Cardiac muscle cell (in vitro differentiated cells and primary cell): ENCODE results near the gene RNF148. TPM values are rescaled to one million over a fixed set of nuclear protein-coding genes. Genes with fewer than 3 reads are reported as not detected.

ENCODE experiments used
- DNase-seq, 2 donors: peaks; one replicate each; pipeline versions ENCODE4 v3.0.0 to v3.0.0-alpha.2; 2010 to 2017; ENCODE audit warnings: low read depth in 1 of 2, low spot score in 1 of 2
- H3K27ac ChIP-seq: fragments of 200-600 bp; sonication (generic); 2 replicates; pipeline ENCODE4 v1.5.1; 2016
- H3K27me3 ChIP-seq: fragments of 200-600 bp; sonication (generic); 2 replicates; pipeline ENCODE4 v1.6.0; 2016; ENCODE audit warnings: control low read depth
- H3K36me3 ChIP-seq: fragments of 200-600 bp; sonication (generic); 2 replicates; pipeline ENCODE4 v1.5.1; 2016; ENCODE audit warnings: control low read depth
- H3K4me1 ChIP-seq: fragments of 200-600 bp; sonication (generic); 2 replicates; pipeline ENCODE4 v1.8.1; 2017; ENCODE audit warnings: low read depth, mild to moderate bottlenecking, mixed run types
- H3K4me3 ChIP-seq: fragments of 200-600 bp; sonication (generic); 2 replicates; pipeline ENCODE4 v1.5.1; 2016; ENCODE audit warnings: mild to moderate bottlenecking
- H3K9me3 ChIP-seq: fragments of 200-600 bp; sonication (generic); 2 replicates; pipeline ENCODE4 v1.5.1; 2017; ENCODE audit warnings: low read depth, mild to moderate bottlenecking, control low read depth
- polyA plus RNA-seq: library from polyadenylated mRNA; unstranded; fragments of >200 nt; fragmentation: Nextera tagmentation; extraction: Ambion mirVana; gene quantifications from 2 replicates; pipeline ENCODE4 v1.2.1, GENCODE V29; 2016
- total RNA-seq: library from RNA; depleted of rRNA; stranded (reverse); fragments of >200 nt; gene quantifications from 2 replicates; pipeline ENCODE4 v1.2.3, GENCODE V29; 2016
- TF ChIP-seq, protein P1 (sequence below): IDR thresholded peaks from 2 replicates; pipeline ENCODE4 v1.5.1; 2012; ENCODE audit warnings: low read depth, mild to moderate bottlenecking, low read length

Gene RNF148
- total and polyA plus RNA-seq, 2 experiments from 2014 or later = 1.0 TPM; not detected in 1

DNA sequence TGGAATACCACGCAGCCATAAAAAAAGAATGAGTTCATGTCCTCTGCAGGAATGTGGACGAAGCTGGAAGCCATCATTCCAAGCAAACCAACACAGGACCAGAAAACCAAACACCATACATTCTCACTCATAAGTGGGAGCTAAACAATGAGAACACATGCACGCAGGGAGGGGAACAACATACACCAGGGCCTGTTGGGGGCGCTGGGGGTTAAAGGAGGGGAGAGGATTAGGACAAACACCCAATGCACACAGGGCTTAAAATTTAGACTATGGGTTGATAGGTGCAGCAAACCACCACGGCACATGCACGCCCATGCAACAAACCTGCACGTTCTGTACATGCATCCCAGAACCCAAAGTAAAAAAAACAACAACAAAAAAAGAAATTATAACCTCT, 27.1 kb downstream of the RNF148 start:
- no peaks in the 10 kb centered on the region for H3K36me3 ChIP-seq
- H3K9me3 ChIP-seq = no peaks in the 10 kb centered on the region
- DNase-seq = no peak
- H3K27me3 ChIP-seq = no peaks in the 10 kb centered on the region
- TF ChIP-seq, protein P1, sequence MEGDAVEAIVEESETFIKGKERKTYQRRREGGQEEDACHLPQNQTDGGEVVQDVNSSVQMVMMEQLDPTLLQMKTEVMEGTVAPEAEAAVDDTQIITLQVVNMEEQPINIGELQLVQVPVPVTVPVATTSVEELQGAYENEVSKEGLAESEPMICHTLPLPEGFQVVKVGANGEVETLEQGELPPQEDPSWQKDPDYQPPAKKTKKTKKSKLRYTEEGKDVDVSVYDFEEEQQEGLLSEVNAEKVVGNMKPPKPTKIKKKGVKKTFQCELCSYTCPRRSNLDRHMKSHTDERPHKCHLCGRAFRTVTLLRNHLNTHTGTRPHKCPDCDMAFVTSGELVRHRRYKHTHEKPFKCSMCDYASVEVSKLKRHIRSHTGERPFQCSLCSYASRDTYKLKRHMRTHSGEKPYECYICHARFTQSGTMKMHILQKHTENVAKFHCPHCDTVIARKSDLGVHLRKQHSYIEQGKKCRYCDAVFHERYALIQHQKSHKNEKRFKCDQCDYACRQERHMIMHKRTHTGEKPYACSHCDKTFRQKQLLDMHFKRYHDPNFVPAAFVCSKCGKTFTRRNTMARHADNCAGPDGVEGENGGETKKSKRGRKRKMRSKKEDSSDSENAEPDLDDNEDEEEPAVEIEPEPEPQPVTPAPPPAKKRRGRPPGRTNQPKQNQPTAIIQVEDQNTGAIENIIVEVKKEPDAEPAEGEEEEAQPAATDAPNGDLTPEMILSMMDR = no peak
- H3K4me3 ChIP-seq = no peak overlapping the region
- H3K27ac ChIP-seq = no peak overlapping the region
- no peaks in the 10 kb centered on the region for H3K4me1 ChIP-seq

DNA sequence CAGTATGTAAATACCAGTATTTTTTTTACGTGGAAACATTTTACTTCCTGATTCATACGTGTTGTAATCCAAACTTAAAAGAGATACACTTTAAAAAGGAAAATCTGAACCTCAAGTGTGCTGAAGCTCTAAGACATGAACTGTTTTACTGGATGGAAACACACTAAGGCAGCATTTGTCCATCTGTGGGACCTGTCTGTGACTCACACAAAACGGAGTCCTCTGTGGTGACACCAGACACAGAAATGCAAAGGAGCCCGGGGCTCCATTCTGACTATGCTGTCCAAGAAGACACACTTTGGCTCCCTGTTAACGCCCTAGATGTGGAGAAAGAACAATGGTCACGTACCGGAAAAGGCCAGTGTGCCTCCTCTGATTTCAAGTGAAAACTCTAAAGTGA, 27.7 kb downstream of the RNF148 start:
- H3K36me3 ChIP-seq = no peaks in the 10 kb centered on the region
- no peaks in the 10 kb centered on the region for H3K4me1 ChIP-seq
- H3K9me3 ChIP-seq = no peaks in the 10 kb centered on the region
- TF ChIP-seq, protein P1 = no peak
- no peak overlapping the region for H3K27ac ChIP-seq
- peak in 1 of 2 donors; percentile 8 for DNase-seq
- H3K4me3 ChIP-seq = no peak overlapping the region
- H3K27me3 ChIP-seq = no peaks in the 10 kb centered on the region

DNA sequence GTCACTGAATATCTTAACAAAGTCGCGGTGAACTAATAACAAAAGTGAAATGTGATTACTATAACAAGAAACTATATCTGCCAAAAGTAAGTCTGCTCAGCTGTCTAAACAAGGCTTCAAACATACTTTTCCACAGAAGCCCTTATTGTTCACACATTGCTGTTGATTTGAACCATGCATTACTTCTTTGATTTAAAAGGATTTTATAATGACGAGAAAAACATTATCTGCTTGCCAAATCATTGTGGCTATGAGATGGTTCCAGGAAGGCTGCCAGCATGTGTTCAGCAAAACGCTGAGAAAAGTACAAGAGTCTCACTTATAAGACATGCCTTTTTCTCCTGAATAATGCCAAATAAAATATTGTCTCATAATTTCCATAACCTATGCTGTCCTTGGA, 28.2 kb downstream of the RNF148 start:
- no peaks in the 10 kb centered on the region for H3K9me3 ChIP-seq
- H3K36me3 ChIP-seq = no peaks in the 10 kb centered on the region
- H3K27ac ChIP-seq = no peak overlapping the region
- no peaks in the 10 kb centered on the region for H3K4me1 ChIP-seq
- H3K4me3 ChIP-seq = no peak overlapping the region
- DNase-seq = peak in 1 of 2 donors; percentile 65
- TF ChIP-seq, protein P1 = no peak
- no peaks in the 10 kb centered on the region for H3K27me3 ChIP-seq

DNA sequence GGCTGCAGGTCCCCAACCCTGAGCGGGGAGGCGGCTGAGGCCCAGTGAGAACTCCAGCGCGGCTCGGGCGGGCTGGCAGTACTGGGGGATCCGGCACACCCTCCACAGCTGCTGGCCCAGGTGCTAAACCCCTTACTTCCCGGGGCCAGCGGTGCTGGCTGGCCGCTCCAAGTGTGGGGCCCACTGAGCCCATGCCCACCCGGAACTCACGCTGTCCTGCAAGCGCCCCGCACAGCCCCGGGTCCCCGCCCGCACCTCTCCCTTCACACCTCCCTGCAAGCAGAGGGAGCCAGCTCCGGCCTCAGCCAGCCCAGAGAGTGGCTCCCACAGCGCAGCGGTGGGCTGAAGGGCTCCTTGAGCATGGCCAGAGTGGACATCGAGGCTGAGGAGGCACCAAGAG, 28.8 kb downstream of the RNF148 start:
- TF ChIP-seq, protein P1 = no peak
- no peaks in the 10 kb centered on the region for H3K27me3 ChIP-seq
- H3K36me3 ChIP-seq = no peaks in the 10 kb centered on the region
- H3K9me3 ChIP-seq = no peaks in the 10 kb centered on the region
- H3K27ac ChIP-seq = no peak overlapping the region
- DNase-seq = no peak
- H3K4me1 ChIP-seq = no peaks in the 10 kb centered on the region
- no peak overlapping the region for H3K4me3 ChIP-seq

DNA sequence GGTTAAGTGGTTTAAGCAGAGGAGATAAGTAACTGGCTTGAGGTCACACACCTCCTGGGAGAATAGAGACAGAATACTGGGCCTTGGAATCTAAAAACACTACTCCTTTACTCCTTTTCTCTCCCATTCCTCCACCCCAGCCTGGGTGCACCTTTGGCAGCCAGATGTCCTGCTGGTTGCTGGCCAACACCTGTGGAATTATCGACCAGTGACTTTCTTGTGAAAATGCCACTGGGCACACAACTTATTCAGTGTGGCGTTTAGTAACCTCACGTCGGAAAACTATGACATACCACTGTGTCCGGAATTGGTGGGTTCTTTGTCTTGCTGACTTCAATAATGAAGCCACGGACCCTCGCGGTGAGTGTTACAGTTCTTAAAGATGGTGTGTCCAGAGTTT, 30.2 kb downstream of the RNF148 start:
- TF ChIP-seq, protein P1 = no peak
- Histone ChIP-seq H3K36me3 (no peaks in the 10 kb centered on the region), H3K27ac (no peak overlapping the region), H3K4me1 (no peaks in the 10 kb centered on the region), H3K9me3 (no peaks in the 10 kb centered on the region), H3K4me3 (no peak overlapping the region), H3K27me3 (no peaks in the 10 kb centered on the region)
- no peak for DNase-seq

DNA sequence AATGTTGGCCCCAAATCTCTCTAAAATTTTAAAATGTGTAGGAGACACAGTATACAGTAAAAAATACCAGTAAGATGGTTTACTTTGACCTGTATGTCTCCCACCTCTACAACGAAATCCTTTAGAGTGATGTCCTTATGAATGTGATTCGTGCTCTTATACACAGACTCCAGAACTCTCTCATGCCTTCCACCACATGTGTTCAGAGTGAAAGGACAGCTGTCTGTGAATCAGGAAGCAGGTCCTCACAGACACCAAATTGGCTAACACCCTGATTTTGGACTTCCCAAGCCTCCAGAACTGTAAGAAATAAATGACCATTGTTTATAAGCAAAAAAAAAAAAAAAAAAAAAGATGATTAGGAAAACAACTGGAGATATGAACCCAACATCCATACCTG, 39.0 kb downstream of the RNF148 start:
- Histone ChIP-seq H3K4me3 (no peak overlapping the region), H3K27ac (no peak overlapping the region), H3K36me3 (no peaks in the 10 kb centered on the region), H3K27me3 (no peaks in the 10 kb centered on the region), H3K9me3 (no peaks in the 10 kb centered on the region), H3K4me1 (no peaks in the 10 kb centered on the region)
- no peak for DNase-seq
- TF ChIP-seq, protein P1 = no peak
